Measurements from ENCODE around the gene SLC28A3.

SLC28A3 gene

DNA sequence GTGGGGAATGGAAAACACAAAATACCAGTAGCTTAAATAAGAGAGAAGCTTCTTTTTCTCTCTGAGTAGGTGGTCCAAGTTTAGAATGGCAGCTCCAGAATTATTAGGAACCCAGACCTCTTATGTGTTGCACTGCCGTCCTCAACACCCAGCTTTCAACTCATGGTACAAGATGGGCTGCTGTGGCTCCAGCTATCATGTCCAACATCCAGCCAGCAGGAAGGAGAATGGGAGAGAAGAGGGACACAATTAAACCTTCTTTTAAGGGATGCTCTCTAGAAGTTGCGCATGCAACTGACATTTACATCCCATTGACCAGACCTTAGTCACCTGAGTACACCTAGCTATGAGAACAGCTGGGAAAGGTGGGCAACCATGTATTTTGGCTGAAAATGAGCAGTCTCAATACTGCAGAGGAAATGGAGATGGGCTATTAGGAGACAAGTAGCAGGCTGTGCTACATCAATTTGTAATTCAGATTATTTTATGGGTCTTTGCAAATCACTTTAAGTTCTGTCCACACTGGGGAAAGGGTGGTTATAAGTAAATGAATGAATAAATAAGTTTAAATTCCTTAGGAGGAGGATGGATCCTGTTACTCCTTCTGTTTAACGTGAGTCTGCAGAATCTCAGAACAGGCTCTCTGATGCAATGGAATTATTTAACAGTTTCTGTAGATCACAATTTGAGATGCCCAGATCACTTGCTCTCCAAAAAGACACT lies 76.1 kb downstream of the SLC28A3 start:
- TF ChIP-seq REST (IDR thresholded peaks at IDR 0.05; ENCODE audit: insufficient read depth in 1 of 2, low read depth in 2 of 2, low read length in 2 of 2), result no peak

- TF ChIP-seq POLR2AphosphoS5 (IDR thresholded peaks at IDR 0.05; ENCODE audit: low read depth, low read length) (no peak), SIN3A (IDR thresholded peaks at IDR 0.05; ENCODE audit: borderline replicate concordance, insufficient read depth, low read length) (no peak), TAF1 (IDR thresholded peaks at IDR 0.05; ENCODE audit: borderline replicate concordance, insufficient read depth, low read length) (no peak), FOXP2 (optimal IDR thresholded peaks at IDR 0.05; ENCODE audit: borderline replicate concordance, extremely low read depth, extremely low read length, insufficient read depth) (no peak), REST (IDR thresholded peaks at IDR 0.05; ENCODE audit: insufficient read depth in 1 of 2, low read depth in 2 of 2, low read length in 2 of 2) (no peak)
Measured at GRCh38 chr9:84261070-84261746, 79.3 kb downstream of the SLC28A3 start.

GRCh38 chr9:84258371-84258770 lies 82.2 kb downstream of the SLC28A3 start:
- TF ChIP-seq POLR2AphosphoS5 (IDR thresholded peaks at IDR 0.05; ENCODE audit: low read depth, low read length) (no peak), TAF1 (IDR thresholded peaks at IDR 0.05; ENCODE audit: borderline replicate concordance, insufficient read depth, low read length) (no peak), SIN3A (IDR thresholded peaks at IDR 0.05; ENCODE audit: borderline replicate concordance, insufficient read depth, low read length) (no peak), REST (IDR thresholded peaks at IDR 0.05; ENCODE audit: insufficient read depth in 1 of 2, low read depth in 2 of 2, low read length in 2 of 2) (no peak), FOXP2 (optimal IDR thresholded peaks at IDR 0.05; ENCODE audit: borderline replicate concordance, extremely low read depth, extremely low read length, insufficient read depth) (no peak)

- TF ChIP-seq FOXP2 (optimal IDR thresholded peaks at IDR 0.05; ENCODE audit: borderline replicate concordance, extremely low read depth, extremely low read length, insufficient read depth), result no peak
- TF ChIP-seq SIN3A (IDR thresholded peaks at IDR 0.05; ENCODE audit: borderline replicate concordance, insufficient read depth, low read length), result no peak
- no peak for TF ChIP-seq TAF1 (IDR thresholded peaks at IDR 0.05; ENCODE audit: borderline replicate concordance, insufficient read depth, low read length)
Measured at GRCh38 chr9:84255696-84256095, 84.9 kb downstream of the SLC28A3 start.

- TF ChIP-seq POLR2AphosphoS5 (IDR thresholded peaks at IDR 0.05; ENCODE audit: low read depth, low read length), result no peak
- no peak for TF ChIP-seq SIN3A (IDR thresholded peaks at IDR 0.05; ENCODE audit: borderline replicate concordance, insufficient read depth, low read length)
- TF ChIP-seq FOXP2 (optimal IDR thresholded peaks at IDR 0.05; ENCODE audit: borderline replicate concordance, extremely low read depth, extremely low read length, insufficient read depth), result no peak
- no peak for TF ChIP-seq TAF1 (IDR thresholded peaks at IDR 0.05; ENCODE audit: borderline replicate concordance, insufficient read depth, low read length)
- TF ChIP-seq REST (IDR thresholded peaks at IDR 0.05; ENCODE audit: insufficient read depth in 1 of 2, low read depth in 2 of 2, low read length in 2 of 2), result no peak
Measured at GRCh38 chr9:84254972-84255371, 85.6 kb downstream of the SLC28A3 start.

Data from PFSK-1 (cell line).